Esophagus squamous epithelium (tissue), 4 donors: Measurements from ENCODE around the gene GTF2I.
"Not testable (repeated sequence)": the region's sequence is repeated elsewhere in the genome, so short reads cannot be mapped to it uniquely, and the experiment has no call there.

Experiments
- POLR2A ChIP-seq, 4 donors: fragments of 450-650 bp; IDR thresholded peaks; one replicate each; pipeline ENCODE4 v1.6.1; 2017; ENCODE audit warnings: antibody characterized with exemption in 4 of 4, mild to moderate bottlenecking in 4 of 4, moderate library complexity in 3 of 4
- TF ChIP-seq, protein P1 (sequence below), 6 experiments: fragments of 450-650 bp in 4 of 6; fragments of 200-600 bp in 2 of 6; sonication (generic) in 2 of 6; IDR thresholded peaks; one replicate each; pipeline ENCODE4 v1.5.1; 2016 to 2019; ENCODE audit warnings: antibody characterized with exemption in 6 of 6, mild to moderate bottlenecking in 4 of 6, moderate library complexity in 4 of 6

DNA sequence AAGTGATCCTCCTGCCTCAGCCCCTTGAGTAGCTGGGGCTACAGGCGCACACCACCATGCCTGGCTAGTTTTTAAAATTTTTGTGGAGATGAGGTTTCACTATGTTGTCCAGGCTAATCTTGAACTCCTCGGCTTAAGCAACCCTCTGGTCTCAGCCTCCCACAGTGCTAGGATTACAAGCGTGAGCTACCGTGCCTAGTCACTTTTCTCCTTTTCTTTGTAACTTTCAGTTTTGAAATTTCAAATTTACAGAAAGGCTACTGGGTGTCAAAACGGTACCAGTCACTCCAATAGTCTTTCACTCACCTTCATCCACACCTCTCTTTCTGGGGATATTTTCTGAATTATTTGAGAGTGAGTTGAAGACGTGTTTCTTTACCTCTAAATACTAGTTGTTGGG, 117.6 kb downstream of the GTF2I start:
- TF ChIP-seq, protein P1, sequence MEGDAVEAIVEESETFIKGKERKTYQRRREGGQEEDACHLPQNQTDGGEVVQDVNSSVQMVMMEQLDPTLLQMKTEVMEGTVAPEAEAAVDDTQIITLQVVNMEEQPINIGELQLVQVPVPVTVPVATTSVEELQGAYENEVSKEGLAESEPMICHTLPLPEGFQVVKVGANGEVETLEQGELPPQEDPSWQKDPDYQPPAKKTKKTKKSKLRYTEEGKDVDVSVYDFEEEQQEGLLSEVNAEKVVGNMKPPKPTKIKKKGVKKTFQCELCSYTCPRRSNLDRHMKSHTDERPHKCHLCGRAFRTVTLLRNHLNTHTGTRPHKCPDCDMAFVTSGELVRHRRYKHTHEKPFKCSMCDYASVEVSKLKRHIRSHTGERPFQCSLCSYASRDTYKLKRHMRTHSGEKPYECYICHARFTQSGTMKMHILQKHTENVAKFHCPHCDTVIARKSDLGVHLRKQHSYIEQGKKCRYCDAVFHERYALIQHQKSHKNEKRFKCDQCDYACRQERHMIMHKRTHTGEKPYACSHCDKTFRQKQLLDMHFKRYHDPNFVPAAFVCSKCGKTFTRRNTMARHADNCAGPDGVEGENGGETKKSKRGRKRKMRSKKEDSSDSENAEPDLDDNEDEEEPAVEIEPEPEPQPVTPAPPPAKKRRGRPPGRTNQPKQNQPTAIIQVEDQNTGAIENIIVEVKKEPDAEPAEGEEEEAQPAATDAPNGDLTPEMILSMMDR (IDR thresholded peaks at IDR 0.05): not testable (repeated sequence)
- TF ChIP-seq POLR2A (IDR thresholded peaks at IDR 0.05): not testable (repeated sequence)
